HL-60 (cell line): ENCODE data around the gene NID2.

ENCODE experiments used
- DNase-seq, 2 experiments: peaks; one replicate each; pipeline ENCODE4 v3.0.0-alpha.2; 2010 to 2020; ENCODE audit warnings: low read depth in 1 of 2, low spot score in 1 of 2
- H3K27ac ChIP-seq: fragments of 250-450 bp; sonication (Bioruptor Pico); replicated peaks from 2 replicates; pipeline ENCODE4 v1.5.1; 2020; ENCODE audit warnings: mild to moderate bottlenecking, moderate library complexity
- H3K27me3 ChIP-seq: fragments of 250-450 bp; sonication (Bioruptor Pico); 2 replicates; pipeline ENCODE4 v1.5.1; 2021; ENCODE audit warnings: mild to moderate bottlenecking, moderate library complexity; ENCODE audit not compliant: insufficient read depth, poor library complexity, severe bottlenecking
- H3K4me3 ChIP-seq: replicated peaks from 2 replicates; pipeline ENCODE4 v1.5.1; 2011; ENCODE audit warnings: mild to moderate bottlenecking, control low read depth, low read length; ENCODE audit not compliant: insufficient read depth
- GABPA ChIP-seq: IDR thresholded peaks from 2 replicates; pipeline ENCODE4 v1.6.1; 2012; ENCODE audit warnings: low read depth
- POLR2AphosphoS5 ChIP-seq: IDR thresholded peaks from 2 replicates; pipeline ENCODE4 v1.6.1; 2012; ENCODE audit warnings: low read depth
- SPI1 ChIP-seq: IDR thresholded peaks from 2 replicates; pipeline ENCODE4 v1.6.1; 2012; ENCODE audit warnings: low read depth, mild to moderate bottlenecking, borderline replicate concordance
- TF ChIP-seq, protein P1 (sequence below): IDR thresholded peaks from one replicate; pipeline ENCODE4 v1.5.1; 2011; ENCODE audit warnings: low read length, control low read depth, inconsistent platforms; ENCODE audit not compliant: insufficient read depth
- TF ChIP-seq, protein P2 (sequence below): IDR thresholded peaks from 2 replicates; pipeline ENCODE4 v1.6.1; 2012; ENCODE audit warnings: low read depth; ENCODE audit not compliant: insufficient replicate concordance

The NID2 gene

GRCh38 chr14:52020866-52021717 lies 47.8 kb downstream of the NID2 start:
- TF ChIP-seq, protein P1, sequence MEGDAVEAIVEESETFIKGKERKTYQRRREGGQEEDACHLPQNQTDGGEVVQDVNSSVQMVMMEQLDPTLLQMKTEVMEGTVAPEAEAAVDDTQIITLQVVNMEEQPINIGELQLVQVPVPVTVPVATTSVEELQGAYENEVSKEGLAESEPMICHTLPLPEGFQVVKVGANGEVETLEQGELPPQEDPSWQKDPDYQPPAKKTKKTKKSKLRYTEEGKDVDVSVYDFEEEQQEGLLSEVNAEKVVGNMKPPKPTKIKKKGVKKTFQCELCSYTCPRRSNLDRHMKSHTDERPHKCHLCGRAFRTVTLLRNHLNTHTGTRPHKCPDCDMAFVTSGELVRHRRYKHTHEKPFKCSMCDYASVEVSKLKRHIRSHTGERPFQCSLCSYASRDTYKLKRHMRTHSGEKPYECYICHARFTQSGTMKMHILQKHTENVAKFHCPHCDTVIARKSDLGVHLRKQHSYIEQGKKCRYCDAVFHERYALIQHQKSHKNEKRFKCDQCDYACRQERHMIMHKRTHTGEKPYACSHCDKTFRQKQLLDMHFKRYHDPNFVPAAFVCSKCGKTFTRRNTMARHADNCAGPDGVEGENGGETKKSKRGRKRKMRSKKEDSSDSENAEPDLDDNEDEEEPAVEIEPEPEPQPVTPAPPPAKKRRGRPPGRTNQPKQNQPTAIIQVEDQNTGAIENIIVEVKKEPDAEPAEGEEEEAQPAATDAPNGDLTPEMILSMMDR: no peak
- TF ChIP-seq GABPA (no peak), SPI1 (no peak)
- TF ChIP-seq, protein P2, sequence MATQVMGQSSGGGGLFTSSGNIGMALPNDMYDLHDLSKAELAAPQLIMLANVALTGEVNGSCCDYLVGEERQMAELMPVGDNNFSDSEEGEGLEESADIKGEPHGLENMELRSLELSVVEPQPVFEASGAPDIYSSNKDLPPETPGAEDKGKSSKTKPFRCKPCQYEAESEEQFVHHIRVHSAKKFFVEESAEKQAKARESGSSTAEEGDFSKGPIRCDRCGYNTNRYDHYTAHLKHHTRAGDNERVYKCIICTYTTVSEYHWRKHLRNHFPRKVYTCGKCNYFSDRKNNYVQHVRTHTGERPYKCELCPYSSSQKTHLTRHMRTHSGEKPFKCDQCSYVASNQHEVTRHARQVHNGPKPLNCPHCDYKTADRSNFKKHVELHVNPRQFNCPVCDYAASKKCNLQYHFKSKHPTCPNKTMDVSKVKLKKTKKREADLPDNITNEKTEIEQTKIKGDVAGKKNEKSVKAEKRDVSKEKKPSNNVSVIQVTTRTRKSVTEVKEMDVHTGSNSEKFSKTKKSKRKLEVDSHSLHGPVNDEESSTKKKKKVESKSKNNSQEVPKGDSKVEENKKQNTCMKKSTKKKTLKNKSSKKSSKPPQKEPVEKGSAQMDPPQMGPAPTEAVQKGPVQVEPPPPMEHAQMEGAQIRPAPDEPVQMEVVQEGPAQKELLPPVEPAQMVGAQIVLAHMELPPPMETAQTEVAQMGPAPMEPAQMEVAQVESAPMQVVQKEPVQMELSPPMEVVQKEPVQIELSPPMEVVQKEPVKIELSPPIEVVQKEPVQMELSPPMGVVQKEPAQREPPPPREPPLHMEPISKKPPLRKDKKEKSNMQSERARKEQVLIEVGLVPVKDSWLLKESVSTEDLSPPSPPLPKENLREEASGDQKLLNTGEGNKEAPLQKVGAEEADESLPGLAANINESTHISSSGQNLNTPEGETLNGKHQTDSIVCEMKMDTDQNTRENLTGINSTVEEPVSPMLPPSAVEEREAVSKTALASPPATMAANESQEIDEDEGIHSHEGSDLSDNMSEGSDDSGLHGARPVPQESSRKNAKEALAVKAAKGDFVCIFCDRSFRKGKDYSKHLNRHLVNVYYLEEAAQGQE: no peak
- Histone ChIP-seq H3K4me3 (no peak overlapping the region), H3K27ac (no peak overlapping the region), H3K27me3 (no peaks in the 10 kb centered on the region)
- no peak for DNase-seq

DNA sequence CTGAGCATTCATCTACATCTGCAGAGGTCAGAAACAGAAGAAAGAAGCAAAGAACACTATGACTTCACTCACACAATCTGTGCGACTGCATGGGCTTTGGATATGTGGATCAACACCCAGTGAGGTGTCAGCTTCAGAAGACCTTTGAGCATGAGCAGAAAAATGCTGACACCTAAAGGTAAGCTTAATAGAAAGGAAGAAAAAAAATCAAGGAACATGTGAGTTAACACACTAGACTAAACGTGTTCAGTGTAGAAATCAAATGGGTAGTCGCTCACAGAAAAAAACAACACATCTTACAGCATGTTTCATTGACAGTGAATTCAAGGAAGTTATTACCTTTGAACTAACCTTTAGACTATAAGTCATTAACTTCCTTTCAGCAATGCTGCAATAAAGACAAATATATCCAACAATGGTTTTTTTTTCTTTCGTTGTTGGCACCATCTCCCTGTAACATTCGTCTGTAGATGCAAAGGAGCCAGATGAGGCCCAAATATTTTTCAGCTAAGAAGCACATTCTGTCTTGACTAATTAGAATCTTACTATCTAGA lies 48.6 kb downstream of the NID2 start:
- Histone ChIP-seq H3K27me3 (no peaks in the 10 kb centered on the region), H3K4me3 (no peak overlapping the region), H3K27ac (no peak overlapping the region)
- no peak for TF ChIP-seq POLR2AphosphoS5
- TF ChIP-seq, protein P2: no peak
- no peak for TF ChIP-seq SPI1
- TF ChIP-seq, protein P1: no peak
- TF ChIP-seq GABPA: no peak
- no peak for DNase-seq

DNA sequence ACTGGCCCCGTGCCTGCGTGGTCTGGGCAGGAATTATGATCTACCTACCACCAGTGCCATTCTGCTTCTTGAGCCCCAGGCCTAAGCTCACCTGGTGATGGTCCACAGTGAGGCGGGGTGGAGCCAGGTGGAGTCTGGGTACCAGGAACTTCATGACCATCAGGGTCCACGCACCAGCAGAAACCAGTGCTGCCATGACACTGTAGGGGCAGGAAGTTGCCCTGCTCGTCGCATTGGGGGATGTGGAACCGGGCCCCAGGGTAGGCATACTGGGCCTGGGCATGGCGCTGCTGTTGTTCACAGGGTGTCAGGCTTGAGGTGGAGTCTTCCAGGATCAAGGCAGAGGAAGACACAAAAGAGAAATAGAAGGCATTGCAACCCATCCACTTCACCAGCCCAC lies 49.9 kb downstream of the NID2 start:
- no peak overlapping the region for H3K27ac ChIP-seq
- DNase-seq: no peak
- TF ChIP-seq GABPA (no peak), POLR2AphosphoS5 (no peak), SPI1 (no peak)
- TF ChIP-seq, protein P1: no peak
- TF ChIP-seq, protein P2: no peak
- no peaks in the 10 kb centered on the region for H3K27me3 ChIP-seq
- H3K4me3 ChIP-seq: no peak overlapping the region
